ENCODE measurements around the gene OR51D1.

The OR51D1 gene

DNA sequence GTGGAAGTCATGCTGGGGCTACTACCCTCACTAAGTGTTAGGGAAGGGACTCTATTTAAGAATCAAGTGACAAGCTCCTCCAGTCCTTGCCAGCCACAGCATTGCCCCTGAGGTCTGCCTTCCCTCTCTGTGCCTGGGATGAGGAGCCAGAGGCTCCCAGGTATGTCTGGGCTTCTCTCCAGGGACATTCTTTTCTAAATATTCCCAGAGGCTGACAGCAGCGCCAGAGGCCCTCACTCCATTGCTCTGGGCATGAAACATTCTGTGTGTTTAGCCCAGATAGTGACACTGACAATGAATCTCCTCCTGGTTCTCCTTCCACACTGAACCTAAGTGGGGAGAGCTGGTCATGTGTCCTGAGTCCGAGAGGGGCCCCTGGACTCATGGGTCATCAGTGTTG is 8.7 kb downstream of the OR51D1 start:
- DNase-seq (ENCODE audit: low spot score): no peak

DNA sequence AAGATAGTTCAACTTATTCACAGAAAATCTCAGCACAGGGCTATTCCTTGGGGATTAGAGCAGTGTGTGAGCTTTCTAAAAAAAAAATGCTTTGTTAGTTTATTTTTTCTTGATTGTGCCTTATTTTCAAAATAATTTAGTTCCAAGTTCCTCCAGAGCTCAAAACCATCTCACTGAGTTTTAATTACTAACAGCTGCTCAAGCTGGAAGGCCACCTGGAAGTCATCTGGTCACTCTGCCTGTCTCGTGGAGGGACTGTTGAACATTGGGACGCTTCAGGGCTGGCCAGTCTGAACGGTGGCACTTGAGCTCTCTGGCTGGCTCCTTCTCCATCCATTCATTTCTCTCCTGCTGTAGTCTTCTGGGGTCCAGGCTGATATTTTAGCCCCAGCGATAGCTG is 10.5 kb downstream of the OR51D1 start:
- no peak for DNase-seq (ENCODE audit: low spot score)

- no peak for DNase-seq (ENCODE audit: low spot score)
These were observed 17.5 kb downstream of the OR51D1 start for GRCh38 chr11:4654635-4655369.

GRCh38 chr11:4658629-4659445 is 21.6 kb downstream of the OR51D1 start:
- DNase-seq (ENCODE audit: low spot score): no peak

DNA sequence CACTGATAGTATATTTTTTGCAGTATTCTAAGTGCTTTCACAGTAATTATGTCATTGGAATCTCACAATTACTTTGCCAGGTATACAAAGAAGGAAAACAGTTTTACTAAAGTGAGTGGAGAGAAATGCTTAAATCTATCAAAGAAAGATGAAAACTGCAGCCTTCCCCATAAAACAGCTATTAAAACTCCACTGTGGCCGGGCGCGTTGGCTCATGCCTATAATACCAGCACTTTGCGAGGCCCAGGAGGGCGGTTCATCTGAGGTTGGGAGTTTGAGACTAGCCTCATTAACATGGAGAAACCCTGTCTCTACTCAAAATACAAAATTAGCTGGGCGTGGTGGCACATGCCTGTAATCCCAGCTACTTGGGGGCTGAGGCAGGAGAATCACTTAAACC is 25.6 kb downstream of the OR51D1 start:
- no peak for DNase-seq (ENCODE audit: low spot score)

GRCh38 chr11:4664183-4664582 is 26.9 kb downstream of the OR51D1 start:
- no peak for DNase-seq (ENCODE audit: low spot score)

- DNase-seq (ENCODE audit: low spot score): no peak
These were observed 27.5 kb downstream of the OR51D1 start for GRCh38 chr11:4664786-4665185.

DNA sequence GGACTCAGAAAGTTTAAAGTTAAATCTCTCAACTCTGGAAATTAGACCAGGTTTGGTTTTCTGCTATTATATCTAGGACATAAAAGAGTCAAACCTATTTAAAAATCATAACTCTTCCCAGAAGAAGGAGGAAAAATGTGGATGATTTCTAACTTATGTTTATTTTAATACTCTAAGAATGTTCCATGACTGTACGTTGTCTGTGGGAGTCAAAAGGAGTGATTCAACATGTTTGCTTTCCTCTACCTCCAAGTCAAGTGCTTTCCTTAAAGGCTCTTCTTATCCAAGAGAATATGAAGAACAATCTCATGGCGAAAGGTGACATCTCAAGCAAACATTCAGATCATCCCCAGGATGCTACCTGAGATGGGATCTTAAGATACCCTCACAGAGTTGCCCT is 28.1 kb downstream of the OR51D1 start:
- no peak for DNase-seq (ENCODE audit: low spot score)

GRCh38 chr11:4671741-4672140 is 34.5 kb downstream of the OR51D1 start:
- DNase-seq (ENCODE audit: low spot score): no peak

DNA sequence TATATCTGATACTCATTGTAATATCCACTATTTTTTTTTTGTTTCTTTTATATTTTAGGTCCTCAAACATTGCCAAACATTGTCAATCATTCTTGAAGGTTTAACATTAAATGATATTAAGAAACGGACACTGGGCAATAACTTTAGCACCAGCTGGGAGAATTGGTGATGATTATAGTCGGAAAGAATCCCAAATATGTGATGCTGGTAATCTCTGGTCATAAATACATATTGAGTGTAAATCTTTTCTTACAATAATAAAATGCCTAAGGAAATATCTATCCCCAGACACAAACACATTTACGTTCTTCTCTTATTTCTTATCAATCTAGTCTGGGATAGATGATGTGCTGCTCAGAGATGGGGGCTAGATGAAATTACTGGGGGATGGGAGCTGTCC is 35.2 kb downstream of the OR51D1 start:
- no peak for DNase-seq (ENCODE audit: low spot score)

DNA sequence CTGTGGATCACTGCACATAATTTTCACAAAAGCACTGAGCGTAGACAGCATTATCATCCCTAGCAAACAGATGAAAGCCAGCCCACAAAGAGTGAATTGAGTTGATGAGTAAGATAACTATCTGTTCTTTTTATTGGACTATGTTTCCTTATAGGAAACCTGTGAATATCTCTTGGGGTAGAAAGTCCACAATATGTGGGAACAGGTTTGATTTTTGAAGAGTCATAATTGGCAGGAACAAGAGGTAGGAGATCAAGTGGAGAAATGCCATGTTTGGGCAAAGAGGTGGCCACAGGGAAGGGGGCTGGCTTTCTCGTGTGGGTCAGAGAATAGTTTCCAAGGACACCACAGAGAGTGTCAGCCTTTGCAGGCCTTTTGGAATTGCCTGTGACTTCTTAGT is 36.5 kb downstream of the OR51D1 start:
- DNase-seq (ENCODE audit: low spot score): no peak

DNA sequence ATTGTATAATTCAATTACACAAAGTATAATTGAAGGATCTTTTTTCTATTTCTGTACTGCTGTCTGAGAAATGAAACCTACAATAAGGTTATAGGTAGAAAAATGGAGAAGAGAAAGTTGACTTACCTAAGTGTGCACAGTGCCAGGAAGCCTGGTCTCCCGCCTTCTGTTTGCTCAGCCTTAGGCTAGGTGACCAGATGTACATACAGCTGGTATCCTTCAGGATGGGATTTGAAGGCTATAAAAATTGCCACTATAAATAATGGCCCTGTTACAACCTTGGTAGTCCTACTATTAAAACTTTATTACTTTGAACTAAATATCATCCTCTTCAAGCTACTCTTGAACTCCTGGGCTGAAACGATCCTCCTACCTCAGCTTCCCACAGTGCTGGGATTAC is 40.7 kb downstream of the OR51D1 start:
- no peak for DNase-seq (ENCODE audit: low spot score)

DNA sequence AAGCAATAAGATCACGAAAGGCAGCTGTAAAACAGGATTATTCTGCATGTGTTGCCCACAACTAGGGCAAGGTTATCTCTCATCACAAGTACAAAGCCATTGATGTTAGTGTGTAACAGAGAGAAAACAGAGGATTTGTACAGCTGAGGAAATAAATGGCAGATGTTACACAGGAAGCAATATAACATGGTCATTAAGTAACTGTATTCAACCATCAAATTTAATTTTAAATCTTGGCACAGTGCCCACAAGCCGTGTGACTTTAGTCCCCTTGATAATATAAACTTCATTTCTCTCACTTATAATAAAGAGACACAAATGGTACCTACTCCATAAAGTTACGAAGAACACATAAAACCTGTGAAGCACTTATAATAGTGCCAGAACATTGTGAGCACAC is 43.1 kb downstream of the OR51D1 start:
- no peak for DNase-seq (ENCODE audit: low spot score)

DNA sequence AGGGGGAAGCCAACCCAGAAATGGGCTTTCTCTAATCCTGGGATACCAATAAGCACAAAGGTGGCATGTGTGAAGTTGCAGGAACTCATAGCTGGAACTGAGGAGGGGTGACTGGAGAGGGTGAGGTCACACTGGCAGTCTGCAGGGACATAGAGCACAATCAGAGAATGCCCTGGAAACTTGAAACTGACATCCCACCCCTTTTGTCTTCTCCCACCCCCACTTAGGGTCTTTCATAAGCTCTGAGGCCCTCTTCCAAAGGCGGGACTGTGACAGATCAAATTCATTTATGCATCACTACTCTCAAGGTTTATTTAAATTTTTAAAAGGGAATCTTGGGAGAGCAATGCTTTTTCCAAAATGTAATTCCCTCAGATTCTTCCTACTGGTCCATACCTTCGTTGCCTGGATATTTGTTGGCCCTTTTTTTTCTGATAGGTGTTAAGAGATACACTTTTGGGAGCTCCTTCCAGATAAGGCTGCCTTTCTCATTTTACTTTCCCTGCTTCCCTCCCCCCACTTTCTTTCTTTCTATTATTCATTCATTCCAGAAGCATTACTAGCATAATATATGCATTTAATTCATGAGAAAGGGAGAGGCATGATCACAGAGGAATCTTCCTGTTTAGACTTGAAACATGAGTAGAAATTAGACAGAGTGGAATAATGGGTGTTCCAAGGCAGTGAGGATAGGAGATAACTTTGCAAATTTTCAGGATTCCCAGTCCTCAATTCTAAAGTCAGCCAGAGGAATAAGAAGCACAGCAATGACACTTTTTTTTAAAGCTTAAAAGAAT is 45.5 kb downstream of the OR51D1 start:
- DNase-seq (ENCODE audit: low spot score): no peak

DNA sequence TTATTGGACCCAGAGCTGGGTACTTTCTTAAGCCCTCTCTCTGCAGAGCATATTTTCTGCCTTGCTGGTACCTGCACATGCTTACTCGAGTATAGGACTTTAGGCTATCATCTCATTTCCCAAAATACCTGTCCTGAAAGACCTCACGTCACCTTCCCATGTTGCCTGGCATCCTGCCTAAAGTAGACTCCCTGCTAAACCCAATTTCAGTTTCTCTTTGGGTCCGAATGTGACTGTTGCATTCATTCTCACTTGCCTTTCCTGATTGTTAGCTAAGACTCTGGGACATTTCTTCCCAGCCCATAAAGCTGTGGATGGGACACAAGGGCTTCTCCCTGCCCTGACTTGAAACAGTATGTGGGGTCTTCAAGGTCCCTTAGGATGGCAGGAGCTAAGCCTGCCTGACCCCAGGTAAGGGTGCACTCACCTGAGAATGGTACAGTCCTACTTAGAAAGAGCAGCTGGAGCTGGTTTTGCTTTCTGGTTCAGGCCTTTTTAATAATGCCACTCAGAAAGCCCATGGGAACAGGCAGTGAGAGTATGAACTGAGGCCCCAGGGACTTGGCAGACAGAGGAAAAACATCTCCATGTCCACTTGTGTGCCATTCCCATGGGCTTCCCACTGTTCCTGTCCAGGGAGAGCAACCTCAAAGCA is 47.5 kb downstream of the OR51D1 start:
- no peak for DNase-seq (ENCODE audit: low spot score)
